Hepatocyte (in vitro differentiated cells): ENCODE measurements around the gene TPM4.

Experiments used
- EZH2phosphoT487 ChIP-seq: fragments of 200-600 bp; sonication (generic); IDR thresholded peaks from one replicate; pipeline ENCODE4 v1.6.1; 2018; ENCODE audit warnings: antibody characterized with exemption, mild to moderate bottlenecking, low read depth, moderate library complexity; ENCODE audit not compliant: unreplicated experiment, severe bottlenecking
- TF ChIP-seq, protein P1 (sequence below): fragments of 200-600 bp; sonication (generic); IDR thresholded peaks from 2 replicates; pipeline ENCODE4 v1.5.1; 2016; ENCODE audit warnings: antibody characterized with exemption, mild to moderate bottlenecking; ENCODE audit not compliant: poor library complexity

DNA sequence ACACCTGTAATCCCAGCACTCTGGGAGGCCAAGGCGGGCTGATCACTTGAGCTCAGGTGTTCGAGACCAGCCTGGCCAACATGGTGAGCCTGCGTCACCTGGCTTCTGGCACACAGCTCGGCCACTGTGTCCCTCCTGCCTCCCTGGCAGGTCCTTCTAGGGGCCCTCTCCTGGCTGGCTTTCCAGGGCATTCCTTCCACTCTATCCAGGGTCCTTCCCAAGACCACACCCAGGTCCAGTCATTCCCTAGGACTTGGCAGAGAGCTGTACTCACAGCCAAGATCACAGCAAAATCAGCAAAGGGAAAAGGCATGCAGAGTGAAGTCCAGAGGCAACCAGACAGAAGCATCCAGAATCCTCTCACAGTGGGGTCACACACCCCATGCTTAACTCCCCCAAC is 57.5 kb downstream of the TPM4 start:
- TF ChIP-seq, protein P1, sequence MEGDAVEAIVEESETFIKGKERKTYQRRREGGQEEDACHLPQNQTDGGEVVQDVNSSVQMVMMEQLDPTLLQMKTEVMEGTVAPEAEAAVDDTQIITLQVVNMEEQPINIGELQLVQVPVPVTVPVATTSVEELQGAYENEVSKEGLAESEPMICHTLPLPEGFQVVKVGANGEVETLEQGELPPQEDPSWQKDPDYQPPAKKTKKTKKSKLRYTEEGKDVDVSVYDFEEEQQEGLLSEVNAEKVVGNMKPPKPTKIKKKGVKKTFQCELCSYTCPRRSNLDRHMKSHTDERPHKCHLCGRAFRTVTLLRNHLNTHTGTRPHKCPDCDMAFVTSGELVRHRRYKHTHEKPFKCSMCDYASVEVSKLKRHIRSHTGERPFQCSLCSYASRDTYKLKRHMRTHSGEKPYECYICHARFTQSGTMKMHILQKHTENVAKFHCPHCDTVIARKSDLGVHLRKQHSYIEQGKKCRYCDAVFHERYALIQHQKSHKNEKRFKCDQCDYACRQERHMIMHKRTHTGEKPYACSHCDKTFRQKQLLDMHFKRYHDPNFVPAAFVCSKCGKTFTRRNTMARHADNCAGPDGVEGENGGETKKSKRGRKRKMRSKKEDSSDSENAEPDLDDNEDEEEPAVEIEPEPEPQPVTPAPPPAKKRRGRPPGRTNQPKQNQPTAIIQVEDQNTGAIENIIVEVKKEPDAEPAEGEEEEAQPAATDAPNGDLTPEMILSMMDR, result no peak
- TF ChIP-seq EZH2phosphoT487, result no peak
